Suprapubic skin (tissue), 4 donors: ENCODE measurements around the gene CHID1. TPM values are rescaled to one million over a fixed set of nuclear protein-coding genes. Genes with fewer than 3 reads are reported as not detected.

Experiments
- DNase-seq, 2 donors: peaks; one replicate each; pipeline ENCODE4 v3.0.0-alpha.2; 2019; ENCODE audit warnings: low spot score in 2 of 2
- H3K27ac ChIP-seq: fragments of 200-600 bp; sonication (generic); one replicate; pipeline ENCODE4 v1.5.1; 2019
- H3K27me3 ChIP-seq: fragments of 200-600 bp; sonication (generic); one replicate; pipeline ENCODE4 v1.5.1; 2019
- H3K36me3 ChIP-seq: fragments of 200-600 bp; sonication (generic); one replicate; pipeline ENCODE4 v1.5.1; 2019
- H3K4me1 ChIP-seq: fragments of 200-600 bp; sonication (generic); one replicate; pipeline ENCODE4 v1.5.1; 2019
- H3K4me3 ChIP-seq: fragments of 200-600 bp; sonication (generic); one replicate; pipeline ENCODE4 v1.5.1; 2019; ENCODE audit warnings: mild to moderate bottlenecking
- H3K9me3 ChIP-seq: fragments of 200-600 bp; sonication (generic); one replicate; pipeline ENCODE4 v1.5.1; 2019
- EP300 ChIP-seq: sonication (generic); formaldehyde crosslinking; IDR thresholded peaks from one replicate; pipeline ENCODE4 v1.6.1; 2017; ENCODE audit warnings: antibody characterized with exemption
- POLR2A ChIP-seq, 2 donors: fragments of 450-650 bp; IDR thresholded peaks; one replicate each; pipeline ENCODE4 v1.6.1; 2017; ENCODE audit warnings: antibody characterized with exemption in 2 of 2, mild to moderate bottlenecking in 2 of 2, moderate library complexity in 2 of 2
- POLR2AphosphoS5 ChIP-seq, 3 donors: sonication (generic); formaldehyde crosslinking; IDR thresholded peaks; one replicate each; pipeline ENCODE4 v1.6.1; 2017; ENCODE audit warnings: antibody characterized with exemption in 3 of 3
- WGBS: methylation state at CpG from one replicate; pipeline ENCODE4 v1.1.5; 2018; 5-methylcytosine and 5-hydroxymethylcytosine counted together
- total RNA-seq, 4 donors: library from RNA; depleted of rRNA; stranded (reverse); fragments of >200 nt; gene quantifications; one replicate each; pipeline ENCODE4 v1.1.0, GENCODE V29; 2016
- TF ChIP-seq, protein P1 (sequence below), 2 donors: fragments of 200-600 bp in 1 of 2; fragments of 450-650 bp in 1 of 2; sonication (generic) in 1 of 2; IDR thresholded peaks; one replicate each; pipeline ENCODE4 v1.5.1; 2016 to 2019; ENCODE audit warnings: antibody characterized with exemption in 2 of 2, mild to moderate bottlenecking in 1 of 2, moderate library complexity in 1 of 2

CHID1 gene
- total RNA-seq, 4 donors from 2014 or later = 46.5 to 111 (median 66.2) TPM

DNA sequence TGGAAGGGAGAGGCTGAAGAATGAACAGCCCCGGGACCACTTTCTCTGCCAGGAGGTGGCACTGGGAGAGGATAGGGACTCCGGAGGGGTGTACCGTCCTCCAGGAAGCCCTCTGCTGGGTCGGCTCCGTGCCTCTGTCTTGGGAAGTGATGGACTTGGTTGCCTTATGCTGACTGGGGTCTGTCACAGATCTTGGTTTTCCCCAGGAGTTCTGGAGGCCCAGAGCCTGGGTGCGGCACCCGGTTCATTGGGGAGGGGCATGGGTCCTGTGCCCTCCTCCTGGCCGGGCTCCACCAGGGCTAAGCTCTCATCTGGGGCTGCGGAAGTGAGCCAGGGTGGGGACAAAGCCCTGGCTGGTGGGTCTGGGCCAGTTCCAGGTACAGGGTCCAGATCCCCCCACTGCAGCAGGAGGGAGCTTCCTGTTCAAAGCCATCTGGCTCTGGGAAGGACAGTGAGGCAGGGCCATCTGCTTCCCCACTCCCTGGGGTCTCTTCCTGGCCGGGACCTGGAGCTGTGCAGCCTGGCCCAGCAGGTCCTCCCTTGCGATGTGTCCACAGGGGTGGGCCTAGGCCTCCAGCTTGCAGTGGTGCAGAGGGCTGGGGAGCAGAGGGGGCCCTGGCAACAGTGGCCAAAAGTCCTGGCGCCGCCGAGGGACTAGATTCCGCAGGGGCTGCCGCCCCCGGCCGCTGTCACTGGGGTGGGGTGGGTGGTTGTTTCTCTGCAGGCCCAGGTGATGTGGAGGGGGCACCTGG, 14.0 kb upstream of the CHID1 start:
- TF ChIP-seq POLR2AphosphoS5 (IDR thresholded peaks at IDR 0.05) = no peak
- Histone ChIP-seq H3K27me3 (no peaks in the 10 kb centered on the region), H3K9me3 (no peaks in the 10 kb centered on the region), H3K4me1 (peaks cover 38% of the 10 kb centered on the region), H3K27ac (peak overlapping the region; percentile 94), H3K36me3 (no peaks in the 10 kb centered on the region), H3K4me3 (peak overlapping the region; percentile 76)
- 49% methylated on average over 4 of the region's 18 CpGs for WGBS
- DNase-seq = no peak

DNA sequence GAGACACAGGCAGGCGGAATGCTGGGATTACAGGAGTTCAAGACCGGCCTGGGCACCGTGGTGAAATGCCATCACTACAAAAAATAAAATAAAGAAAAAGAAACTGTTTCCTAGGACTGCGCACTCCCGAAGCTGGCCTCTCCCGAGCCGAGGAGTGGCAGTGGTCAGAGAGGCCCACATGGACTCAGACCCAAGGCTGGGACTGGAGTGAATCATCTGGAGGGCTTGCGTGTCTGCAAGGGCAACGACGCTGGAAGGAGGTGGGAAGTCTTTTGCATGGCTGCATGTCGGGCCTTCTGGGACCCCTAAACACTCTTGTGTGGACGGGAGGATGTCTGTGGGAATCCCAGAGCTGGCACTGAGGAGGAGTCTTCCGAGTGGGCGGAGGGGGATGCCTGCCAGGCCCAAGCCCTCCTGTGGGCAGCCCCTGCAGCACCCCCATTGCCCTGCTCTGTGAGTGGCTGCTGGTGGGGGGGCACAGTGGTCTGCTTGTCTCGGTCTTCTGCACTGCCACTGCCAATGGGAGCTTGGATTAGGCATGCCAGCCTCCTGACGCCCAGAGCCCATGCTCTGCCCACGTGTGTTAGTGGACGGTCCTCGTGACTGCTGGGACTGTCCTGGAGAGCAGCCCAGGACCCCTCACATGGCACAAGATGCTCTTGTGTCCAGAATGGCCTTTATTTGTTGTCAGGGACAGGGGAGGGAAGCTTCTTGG, 13.2 kb upstream of the CHID1 start:
- H3K9me3 ChIP-seq = no peaks in the 10 kb centered on the region
- TF ChIP-seq POLR2A (IDR thresholded peaks at IDR 0.05) (no peak), POLR2AphosphoS5 (IDR thresholded peaks at IDR 0.05) (no peak), EP300 (no peak)
- TF ChIP-seq, protein P1, sequence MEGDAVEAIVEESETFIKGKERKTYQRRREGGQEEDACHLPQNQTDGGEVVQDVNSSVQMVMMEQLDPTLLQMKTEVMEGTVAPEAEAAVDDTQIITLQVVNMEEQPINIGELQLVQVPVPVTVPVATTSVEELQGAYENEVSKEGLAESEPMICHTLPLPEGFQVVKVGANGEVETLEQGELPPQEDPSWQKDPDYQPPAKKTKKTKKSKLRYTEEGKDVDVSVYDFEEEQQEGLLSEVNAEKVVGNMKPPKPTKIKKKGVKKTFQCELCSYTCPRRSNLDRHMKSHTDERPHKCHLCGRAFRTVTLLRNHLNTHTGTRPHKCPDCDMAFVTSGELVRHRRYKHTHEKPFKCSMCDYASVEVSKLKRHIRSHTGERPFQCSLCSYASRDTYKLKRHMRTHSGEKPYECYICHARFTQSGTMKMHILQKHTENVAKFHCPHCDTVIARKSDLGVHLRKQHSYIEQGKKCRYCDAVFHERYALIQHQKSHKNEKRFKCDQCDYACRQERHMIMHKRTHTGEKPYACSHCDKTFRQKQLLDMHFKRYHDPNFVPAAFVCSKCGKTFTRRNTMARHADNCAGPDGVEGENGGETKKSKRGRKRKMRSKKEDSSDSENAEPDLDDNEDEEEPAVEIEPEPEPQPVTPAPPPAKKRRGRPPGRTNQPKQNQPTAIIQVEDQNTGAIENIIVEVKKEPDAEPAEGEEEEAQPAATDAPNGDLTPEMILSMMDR (IDR thresholded peaks at IDR 0.05) = no peak
- DNase-seq = no peak
- H3K27me3 ChIP-seq = no peaks in the 10 kb centered on the region
- H3K4me1 ChIP-seq = peaks cover 35% of the 10 kb centered on the region
- H3K27ac ChIP-seq = peak overlapping the region; percentile 3
- no peak overlapping the region for H3K4me3 ChIP-seq
- H3K36me3 ChIP-seq = no peaks in the 10 kb centered on the region
- 73% methylated on average over 19 of the region's 19 CpGs for WGBS

DNA sequence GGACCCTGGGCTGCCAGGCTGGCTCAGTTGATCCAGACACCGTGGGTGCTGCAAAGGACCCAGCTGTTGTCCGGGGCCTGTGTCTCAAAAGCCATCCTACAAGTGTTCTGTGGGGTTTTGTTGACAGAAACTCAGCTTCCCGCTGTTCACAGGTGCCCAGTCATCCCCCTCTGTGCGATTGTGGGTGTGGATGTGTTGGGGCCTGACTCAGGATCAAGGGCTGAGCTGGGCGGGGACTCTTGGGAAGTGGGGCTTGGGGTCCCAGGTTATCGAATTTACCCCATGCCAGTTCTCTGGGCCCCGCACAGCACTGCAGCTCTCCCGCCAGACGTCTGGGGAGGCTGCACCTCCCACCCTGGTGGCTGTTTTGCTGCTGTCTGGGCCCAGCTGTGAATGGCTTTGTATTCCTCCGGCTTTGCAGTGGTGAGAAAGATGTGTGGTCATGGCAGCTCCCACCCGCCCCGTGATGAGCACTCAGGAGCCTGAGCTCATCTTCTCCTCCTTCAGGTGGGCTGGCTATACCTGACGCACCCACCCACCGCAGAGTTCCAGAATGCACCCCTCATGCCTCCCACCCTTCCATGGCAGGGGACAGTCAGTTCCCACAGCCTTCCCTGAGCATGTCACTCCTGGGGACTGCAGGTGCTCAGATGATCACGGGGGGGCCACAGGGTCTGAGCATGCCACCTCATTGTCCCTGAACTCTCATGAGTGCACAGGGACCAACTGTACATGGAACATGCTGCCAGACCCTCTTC, 11.5 kb upstream of the CHID1 start:
- H3K36me3 ChIP-seq = no peaks in the 10 kb centered on the region
- no peaks in the 10 kb centered on the region for H3K9me3 ChIP-seq
- peaks cover 20% of the 10 kb centered on the region for H3K4me1 ChIP-seq
- H3K27me3 ChIP-seq = no peaks in the 10 kb centered on the region
- no peak overlapping the region for H3K4me3 ChIP-seq
- 78% methylated on average over 5 of the region's 15 CpGs for WGBS
- DNase-seq = no peak
- no peak for TF ChIP-seq POLR2AphosphoS5 (IDR thresholded peaks at IDR 0.05)
- no peak for TF ChIP-seq POLR2A (IDR thresholded peaks at IDR 0.05)
- TF ChIP-seq, protein P1 (IDR thresholded peaks at IDR 0.05) = no peak
- no peak for TF ChIP-seq EP300
- H3K27ac ChIP-seq = no peak overlapping the region

DNA sequence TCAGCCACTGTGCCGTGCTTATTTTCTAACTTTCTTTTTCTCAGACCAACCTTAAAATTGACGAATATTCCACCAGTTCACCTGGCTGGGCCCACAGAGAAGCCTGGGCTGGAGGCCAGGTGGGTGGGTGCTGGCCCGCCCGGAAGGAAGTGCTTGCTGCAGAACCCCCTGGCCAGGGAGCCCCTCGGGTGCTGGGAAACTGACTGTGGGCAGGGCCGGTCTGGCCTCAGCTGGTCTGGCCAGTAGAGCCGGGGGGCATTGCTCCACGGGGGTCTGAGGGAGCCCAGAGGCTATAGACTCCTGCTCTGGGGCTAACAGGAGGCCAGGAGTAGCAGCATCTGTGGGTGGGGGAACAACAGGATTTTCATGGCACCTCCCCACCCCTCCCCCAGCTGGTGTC, 6.8 kb upstream of the CHID1 start:
- Histone ChIP-seq H3K36me3 (no peaks in the 10 kb centered on the region), H3K27me3 (no peaks in the 10 kb centered on the region), H3K9me3 (no peaks in the 10 kb centered on the region), H3K4me1 (peaks cover 4% of the 10 kb centered on the region), H3K27ac (no peak overlapping the region), H3K4me3 (no peak overlapping the region)
- DNase-seq = no peak
- TF ChIP-seq POLR2A (IDR thresholded peaks at IDR 0.05) (no peak), EP300 (no peak), POLR2AphosphoS5 (IDR thresholded peaks at IDR 0.05) (no peak)
- TF ChIP-seq, protein P1 (IDR thresholded peaks at IDR 0.05) = no peak
- WGBS = 77% methylated on average over 8 of the region's 8 CpGs

DNA sequence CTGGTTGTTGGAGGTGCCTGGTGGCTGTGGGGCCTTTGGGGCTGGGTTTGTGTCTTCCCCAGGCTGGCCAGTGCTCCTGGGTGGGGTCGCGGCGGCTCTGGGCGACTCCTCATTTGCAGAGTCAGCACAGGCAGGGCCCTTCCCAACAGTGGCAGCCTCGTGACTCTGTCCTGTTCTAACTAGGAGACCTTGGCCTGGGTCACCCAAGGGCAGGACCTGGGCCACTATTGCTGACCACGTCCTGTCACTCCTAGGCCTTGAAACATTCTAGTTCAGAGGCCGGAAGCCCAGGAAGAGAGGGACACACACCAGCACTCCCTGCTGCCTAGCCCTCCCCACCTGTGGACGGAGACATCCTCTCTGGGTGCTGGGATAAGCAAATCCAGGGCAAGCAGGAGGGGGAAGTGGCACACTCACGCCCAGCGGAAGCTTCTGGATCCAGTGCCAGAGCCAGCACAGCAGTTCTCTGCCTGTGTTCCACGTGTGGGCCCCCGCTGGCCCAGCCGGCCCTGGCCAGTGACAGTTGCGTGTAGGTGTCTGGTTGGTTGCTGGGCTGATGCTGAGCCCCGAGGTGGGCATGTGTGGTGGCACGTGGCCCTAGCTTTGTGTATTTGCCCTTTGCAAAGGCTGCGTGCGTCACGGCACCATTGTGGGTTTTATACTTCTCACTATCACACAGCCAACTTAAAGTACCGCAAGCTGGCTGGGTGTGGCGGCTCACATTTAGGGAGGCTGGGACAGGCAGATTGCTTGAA, 4.3 kb upstream of the CHID1 start:
- Histone ChIP-seq H3K27me3 (no peaks in the 10 kb centered on the region), H3K36me3 (no peaks in the 10 kb centered on the region), H3K27ac (peak overlapping the region; percentile 47), H3K4me1 (peaks cover 17% of the 10 kb centered on the region), H3K4me3 (peak overlapping the region; percentile 12), H3K9me3 (no peaks in the 10 kb centered on the region)
- peak in 1 of 2 donors; percentile 85 for DNase-seq
- TF ChIP-seq POLR2AphosphoS5 (IDR thresholded peaks at IDR 0.05) (no peak), POLR2A (IDR thresholded peaks at IDR 0.05) (no peak), EP300 (no peak)
- TF ChIP-seq, protein P1 (IDR thresholded peaks at IDR 0.05) = no peak
- WGBS = 68% methylated on average over 12 of the region's 21 CpGs
